Stimulated activated CD8-positive, alpha-beta memory T cell treated with anti-CD3 and anti-CD28 coated beads, Interleukin-4, amount 100 ng/mL, for 1 hour (primary cell): Measurements from ENCODE around the gene MAP3K1.
"Not testable (repeated sequence)": the region's sequence is repeated elsewhere in the genome, so short reads cannot be mapped to it uniquely, and the experiment has no call there.

Experiments
- DNase-seq, 2 donors: peaks; one replicate each; pipeline ENCODE4 v3.0.0-alpha.2; 2020; ENCODE audit warnings: low read depth in 2 of 2, low spot score in 1 of 2

MAP3K1 gene

DNA sequence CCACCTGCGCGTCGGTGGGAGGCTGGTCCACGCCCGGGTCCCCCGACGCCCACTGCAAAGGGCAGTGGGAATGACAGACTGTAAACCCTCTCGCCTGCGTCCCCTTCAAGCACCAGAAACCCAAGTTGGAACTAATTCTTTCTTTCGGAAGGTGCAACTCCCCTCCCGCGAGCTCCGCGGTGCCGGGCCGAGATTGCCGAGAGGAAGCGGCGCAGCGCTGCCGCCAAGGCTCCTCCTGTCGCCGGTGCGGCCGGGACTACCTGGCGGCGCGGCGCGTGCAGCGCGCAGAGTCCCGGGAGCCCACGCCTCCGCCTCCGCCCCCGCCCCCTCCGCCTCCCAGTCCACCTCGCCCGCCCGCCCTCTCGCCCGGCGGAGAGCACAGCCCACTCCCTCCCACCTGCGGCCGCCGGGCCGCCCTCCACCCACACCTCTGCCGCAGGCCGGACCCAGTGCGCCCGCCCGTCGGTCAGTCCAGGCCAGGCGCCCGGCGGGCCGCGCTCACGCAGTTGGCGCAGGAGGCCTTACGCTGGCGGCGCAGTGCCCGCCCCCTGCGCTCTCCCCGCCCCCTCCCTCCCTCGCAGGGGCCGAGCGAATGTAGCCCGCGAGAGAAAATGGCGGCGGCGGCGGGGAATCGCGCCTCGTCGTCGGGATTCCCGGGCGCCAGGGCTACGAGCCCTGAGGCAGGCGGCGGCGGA lies at the start of gene MAP3K1:
Gene MAP3K1 (plus strand): TSS at position 587 of the 695 bp plus-strand sequence. CDS start 25 bp downstream, at position 612.
- peak; percentile 55 to 63 for DNase-seq

DNA sequence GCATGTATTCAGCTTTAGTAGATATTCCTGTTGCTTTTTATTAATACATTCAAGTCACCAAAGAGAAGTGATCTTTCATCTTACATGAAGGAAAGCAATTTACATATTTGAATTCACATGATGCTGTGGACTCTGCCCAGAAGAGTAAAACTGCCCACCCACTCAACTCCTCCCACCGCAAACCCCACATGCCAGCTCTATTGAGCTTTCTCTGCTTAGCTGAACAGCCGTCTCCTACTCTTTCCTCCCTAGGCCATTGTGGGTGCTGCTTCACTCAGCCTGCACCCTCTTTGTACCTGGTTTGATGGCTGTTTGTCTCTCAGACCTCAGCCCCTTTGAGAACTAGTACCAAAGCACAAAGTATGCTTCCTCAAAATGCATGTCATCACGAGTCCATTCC lies 48.4 kb upstream of the MAP3K1 start:
- no peak for DNase-seq

DNA sequence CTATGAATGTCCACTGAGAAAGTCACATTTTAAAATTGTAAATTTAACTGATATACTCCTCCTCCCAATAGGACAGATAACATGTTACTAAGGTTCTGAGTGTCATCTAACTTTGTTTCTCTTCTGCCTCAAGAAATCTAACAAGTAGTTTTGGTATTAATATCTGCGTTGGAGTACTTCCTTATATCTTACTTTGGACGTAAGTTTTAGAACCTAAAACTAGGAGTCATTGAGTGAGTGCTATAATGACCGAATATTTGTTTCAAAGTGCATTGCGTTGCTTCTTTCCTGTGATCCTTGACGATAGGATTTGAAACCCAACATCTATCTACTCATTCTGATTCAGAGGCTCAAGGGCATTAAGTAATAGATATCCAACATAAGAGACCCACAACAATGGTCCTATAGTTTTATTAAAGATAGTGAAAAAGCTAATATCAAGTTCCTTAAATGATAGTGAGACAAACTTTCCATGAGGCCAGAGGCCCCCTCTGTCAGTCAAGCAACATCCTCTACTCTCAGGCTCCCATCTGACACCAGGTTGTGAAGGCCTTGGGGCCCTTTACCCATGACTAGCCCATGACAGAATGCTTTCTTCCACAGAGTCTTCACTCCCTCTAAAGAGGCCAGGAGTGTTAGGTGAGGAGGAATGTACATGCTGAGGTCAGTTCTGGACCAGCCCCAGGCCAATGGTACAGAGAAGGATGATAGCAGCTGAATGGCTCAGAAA lies 45.3 kb upstream of the MAP3K1 start:
- DNase-seq: no peak

DNA sequence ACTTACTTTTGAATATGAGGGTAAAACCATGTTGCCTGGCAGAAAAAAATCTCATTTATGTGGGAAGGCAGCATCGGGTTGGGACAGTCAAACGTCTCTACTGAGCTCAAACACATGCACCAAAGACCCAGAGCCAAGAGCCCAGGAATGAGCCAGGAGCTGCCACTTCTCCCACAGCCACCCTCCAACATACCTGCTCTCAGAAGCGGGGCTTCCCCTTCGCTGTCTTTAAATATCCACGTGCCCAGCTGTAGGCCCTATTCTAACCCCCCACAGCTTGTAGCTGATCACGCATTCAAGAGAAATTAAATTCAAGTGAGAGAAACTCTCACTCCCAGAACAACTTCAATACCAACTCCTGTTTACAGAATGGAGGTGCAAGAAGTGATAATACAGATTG lies 42.6 kb upstream of the MAP3K1 start:
- no peak for DNase-seq

DNA sequence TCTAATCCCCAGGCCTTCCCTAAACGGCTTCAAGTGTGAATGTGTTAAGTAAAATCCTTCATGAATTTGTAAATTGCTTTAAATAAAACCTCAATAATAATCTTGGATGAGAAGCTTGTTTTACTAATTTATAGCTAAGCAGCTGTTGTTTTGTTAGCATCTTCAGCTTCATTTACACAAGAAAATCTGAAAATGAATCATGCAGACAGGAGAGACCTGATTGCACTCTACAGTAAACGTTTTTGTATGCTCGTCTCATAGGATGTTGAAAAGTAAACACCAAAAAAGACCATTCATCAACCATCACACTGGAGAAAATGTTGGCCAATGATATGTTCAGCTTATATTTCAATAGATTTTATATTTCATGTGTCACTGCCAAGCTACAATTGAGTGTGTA lies 40.4 kb upstream of the MAP3K1 start:
- DNase-seq: no peak

DNA sequence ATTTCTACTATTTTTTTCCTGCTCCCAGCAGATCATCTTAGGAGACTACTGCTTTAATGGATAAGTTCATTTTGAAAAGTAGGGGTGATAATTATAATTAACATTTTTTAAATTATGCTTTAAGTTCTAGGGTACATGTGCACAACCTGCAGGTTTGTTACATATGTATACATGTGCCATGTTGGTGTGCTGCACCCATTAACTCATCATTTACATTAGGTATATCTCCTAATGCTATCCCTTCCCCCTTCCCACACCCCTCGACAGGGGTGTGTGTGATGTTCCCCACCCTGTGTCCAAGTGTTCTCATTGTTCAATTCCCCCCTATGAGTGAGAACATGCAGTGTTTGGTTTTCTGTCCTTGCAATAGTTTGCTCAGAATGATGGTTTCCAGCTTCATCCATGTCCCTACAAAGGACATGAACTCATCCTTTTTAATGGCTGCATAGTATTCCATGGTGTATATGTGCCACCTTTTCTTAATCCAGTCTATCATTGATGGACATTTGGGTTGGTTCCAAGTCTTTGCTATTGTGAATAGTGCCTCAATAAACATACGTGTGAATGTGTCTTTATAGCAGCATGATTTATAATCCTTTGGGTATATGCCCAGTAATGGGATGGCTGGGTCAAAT lies 39.0 kb upstream of the MAP3K1 start:
- not testable (repeated sequence) for DNase-seq

DNA sequence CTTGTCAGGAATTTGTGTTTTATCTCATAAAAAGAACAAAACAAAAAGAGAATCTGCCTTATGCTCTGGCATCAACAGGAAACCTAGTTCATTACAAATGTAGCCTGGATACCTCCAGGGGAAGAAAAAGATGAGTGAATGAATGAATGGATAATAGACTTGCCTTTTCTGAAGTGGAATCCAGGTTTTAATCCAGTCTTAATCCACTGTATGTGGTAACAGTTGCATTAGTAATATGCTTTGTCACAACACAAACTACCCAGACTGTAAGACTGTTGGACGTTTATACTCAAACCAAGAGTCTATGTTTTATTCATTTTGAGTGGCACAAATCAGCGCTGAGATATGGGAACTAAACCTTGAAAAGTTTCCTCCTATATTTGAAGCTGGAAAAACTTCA lies 32.1 kb upstream of the MAP3K1 start:
- no peak for DNase-seq

DNA sequence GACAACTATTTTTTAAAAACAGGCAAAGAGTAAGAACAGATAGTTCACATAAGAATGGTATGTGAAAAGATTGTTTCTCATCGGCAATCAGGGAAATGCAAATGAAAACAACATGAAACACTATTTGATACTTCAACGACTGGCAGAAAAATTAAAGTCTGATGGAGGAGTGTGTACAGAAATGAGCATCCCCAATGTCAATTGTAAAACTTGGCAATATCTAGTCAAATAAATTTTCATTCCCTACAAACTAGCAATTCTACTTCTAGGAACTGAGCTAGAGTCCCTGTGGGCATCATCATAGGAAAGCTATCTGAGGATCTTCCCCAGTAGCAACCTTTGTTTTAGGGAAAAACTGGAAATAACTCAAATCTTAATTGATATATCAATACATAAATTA lies 29.0 kb upstream of the MAP3K1 start:
- DNase-seq: no peak

DNA sequence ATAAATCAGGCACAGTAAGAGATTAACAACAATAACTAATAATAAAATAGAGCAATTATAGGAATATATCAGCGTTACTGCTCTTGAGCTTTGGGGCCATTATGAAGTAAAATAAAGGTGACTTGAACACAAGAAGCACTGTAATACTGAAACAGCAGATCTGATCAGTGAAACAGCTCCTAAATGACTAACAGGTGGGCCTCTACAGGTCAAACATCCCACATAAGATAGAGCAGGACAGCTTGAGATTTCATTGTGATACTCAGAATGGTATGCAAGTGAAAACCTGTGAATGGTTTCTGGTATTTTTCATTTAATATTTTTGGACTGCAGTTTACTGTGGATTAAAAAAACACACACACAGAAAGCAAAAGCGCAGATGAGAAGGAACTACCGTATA lies 24.0 kb upstream of the MAP3K1 start:
- DNase-seq: no peak

DNA sequence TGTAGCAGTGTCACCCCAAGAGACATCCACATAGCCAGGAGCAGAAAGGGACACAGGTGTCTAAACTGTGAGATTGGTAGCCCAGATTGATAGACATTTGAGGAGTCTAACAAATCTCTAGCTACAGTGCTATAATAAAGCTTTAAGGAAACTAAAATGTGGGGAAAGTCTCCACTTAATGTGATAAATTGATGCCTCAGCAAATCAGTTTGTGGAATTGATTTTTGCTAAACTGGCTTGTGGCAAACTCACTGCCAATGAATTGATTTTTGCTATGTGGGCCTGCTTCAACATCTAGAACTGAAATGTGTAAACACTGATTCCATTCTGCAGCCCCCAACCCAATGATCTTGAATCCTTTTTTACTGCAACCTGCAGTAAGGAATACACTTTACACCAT lies 16.8 kb upstream of the MAP3K1 start:
- DNase-seq: no peak

DNA sequence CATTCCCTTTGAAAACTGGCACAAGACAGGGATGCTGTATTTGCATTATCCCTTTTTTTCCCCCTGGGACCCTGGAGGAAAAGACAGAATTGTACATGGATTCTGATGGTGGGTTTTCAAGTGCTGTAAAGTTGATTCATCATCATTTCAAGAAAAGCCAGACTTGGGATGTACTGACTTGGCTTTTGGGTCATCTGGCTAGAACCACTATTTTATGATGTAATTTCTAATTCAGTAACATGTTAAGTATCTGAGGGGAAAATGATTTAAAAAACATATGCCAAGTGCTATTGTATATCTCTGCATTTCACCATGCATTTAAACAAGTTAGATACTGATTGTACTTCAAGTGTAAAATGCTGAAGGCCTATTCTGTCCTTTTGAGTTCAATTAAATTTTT lies 15.2 kb upstream of the MAP3K1 start:
- no peak for DNase-seq

DNA sequence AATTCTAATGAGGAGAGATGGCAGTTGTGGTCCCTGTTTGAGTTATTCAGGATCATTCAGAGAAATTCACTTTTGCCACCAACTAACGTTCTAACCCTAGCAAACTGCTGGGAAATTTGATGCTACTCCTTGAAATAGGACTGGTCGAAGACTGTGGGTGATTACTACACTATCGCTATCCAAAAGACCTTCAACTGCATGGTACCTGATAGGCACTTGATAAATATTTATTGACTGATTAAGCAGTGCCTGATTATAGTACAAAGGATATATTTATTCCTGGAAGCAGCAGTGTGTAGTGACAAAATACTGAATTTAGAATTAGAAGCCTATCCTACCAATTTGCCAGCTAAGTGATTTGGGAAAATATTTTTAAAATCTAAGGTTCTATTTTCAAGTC lies 14.1 kb upstream of the MAP3K1 start:
- no peak for DNase-seq

DNA sequence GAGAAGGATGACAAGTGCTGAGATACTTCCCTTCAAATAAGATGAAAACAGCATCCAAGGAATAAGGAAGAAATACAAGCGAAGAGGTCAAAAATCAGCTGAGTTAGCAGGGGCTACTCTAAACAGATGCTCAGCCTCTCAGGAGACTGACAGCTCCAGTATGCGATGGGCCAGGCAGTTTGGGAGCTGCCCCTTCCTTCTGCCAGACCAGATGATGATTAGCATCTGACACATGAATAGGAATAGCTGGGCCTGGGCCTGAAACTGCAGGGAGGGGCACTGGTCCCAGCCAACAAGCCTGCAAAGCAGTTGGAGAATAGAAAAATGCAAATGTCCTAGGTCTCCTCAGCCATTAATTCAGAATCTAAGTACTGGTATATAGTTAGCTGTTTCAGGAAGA lies 13.1 kb upstream of the MAP3K1 start:
- no peak for DNase-seq

DNA sequence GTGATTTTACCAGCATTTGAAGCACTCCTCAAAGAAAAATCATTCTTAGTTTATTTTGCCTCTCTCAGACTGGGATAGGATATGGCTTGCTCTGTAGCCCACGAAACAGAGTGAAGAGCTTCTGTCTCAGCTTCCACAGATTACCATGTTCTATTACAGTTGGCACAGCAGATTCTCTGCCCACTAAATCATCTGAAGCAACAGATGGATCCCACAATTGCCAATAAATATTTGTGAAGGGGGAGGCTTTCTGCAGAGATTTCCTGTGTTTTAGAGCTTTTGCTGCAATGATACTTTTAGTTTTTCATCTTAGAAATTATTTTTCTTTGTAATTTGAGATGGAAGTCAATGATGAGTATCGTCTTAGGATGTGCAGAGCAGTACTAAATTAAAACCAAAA lies 12.3 kb upstream of the MAP3K1 start:
- no peak for DNase-seq

DNA sequence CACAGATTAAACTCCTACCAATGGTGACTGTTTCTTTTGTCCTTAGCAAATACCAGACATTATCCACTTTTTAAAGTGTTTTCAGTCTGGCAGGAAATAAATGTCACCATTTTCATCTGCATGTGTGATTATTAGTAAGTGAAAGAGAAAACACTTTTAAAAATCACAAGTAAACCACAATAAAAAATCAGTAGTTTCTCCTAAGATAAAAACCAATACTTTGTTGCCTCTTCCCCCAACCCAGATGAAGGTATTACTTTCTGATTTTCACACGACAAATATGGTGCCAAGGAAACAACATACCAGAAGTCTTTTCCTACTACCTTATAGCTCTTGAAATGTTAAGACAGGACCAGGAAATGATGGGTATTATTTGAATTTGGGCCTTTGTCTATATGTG lies 11.5 kb upstream of the MAP3K1 start:
- no peak for DNase-seq

DNA sequence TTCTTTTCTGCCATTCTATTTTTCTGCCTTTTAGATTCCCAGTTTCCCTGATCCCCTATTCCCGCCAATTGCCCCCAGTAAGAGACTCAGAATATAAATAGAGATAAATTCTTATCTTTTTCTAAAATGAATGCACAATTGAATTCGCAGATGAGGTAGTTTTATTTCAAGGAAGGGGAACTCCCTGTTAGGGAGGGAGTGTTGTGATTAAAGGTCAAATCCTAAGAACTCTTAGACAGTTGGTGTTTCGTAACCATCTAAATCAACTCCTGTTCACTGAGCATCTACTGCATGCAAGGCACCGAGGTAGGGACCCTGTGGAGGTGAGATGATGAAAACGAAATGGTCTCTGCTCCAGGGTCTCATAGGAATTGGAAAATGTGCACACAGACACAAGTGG lies 7.7 kb upstream of the MAP3K1 start:
- DNase-seq: no peak

DNA sequence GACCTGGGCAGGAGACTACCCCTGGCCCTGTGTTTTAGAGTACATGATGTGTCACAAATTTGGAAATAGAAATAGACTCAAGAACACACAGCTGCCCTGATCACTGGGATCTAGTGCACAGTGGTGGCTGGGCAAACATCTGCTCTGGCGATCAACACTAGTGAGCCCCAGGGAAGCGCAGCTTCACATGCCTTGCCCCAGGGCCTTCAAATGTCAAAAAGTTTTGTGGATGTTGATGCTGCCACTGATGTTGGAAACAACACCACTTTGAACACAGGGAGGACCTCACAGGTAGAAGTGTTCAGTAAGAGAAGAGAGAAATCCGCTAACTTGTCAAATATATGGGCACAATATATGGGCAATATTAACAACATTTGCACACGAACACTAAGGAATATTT lies 7.1 kb upstream of the MAP3K1 start:
- no peak for DNase-seq

DNA sequence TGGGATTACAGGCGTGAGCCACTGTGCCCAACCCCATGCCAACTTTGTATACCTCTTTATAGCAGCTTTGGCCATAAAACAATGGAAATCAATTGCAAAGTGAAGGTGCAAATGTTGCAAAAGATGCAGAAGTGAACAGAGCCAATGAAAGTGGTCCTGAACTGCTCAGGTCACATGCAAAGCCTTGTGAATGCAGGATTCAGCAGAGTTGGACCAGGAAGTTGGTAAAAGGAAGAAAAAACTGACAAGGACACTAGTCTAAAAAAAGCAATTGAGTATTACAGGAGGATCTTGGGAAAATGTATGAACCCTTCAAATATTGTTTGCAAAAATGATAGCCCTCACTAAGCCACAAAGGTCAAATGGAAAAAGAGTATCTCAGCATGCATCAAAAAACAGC lies 4.5 kb upstream of the MAP3K1 start:
- DNase-seq: no peak

DNA sequence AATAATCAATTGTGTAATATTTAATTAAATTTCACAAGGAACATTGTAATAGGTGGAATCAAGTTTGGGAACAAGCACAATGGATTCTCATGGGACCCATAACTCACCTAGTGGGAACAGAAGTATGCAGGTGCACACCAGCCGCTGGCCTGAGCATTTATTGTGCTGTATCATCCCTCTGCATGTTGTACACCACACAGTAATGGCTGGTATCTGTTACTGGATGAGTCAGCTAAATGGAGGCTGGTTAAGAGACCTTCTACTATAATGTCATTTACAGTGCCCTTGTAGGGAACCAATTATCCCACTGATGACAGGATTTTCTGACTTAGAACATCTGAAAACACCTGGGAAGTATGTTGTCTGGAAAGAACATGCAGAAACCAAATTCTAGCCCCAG lies 3.2 kb upstream of the MAP3K1 start:
- DNase-seq: no peak

DNA sequence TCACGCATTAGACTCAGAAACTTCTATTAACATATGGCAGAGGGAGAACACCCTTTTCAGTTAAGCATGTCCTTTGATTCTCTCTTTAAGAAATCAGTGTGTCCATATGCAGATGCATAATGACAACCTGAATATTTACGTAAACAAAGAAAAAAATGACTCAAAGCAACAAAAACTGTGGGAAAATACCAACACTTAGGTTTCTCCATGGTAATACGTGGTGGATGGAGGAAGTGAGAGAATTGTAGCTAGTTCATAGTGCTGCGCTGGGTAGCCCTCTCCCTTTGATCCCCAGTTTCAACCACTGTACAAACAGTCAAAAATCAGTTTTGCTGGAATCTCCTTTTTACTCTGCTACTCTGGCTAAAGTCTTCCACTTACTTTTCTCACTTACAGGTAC lies 2.0 kb upstream of the MAP3K1 start:
- no peak for DNase-seq

DNA sequence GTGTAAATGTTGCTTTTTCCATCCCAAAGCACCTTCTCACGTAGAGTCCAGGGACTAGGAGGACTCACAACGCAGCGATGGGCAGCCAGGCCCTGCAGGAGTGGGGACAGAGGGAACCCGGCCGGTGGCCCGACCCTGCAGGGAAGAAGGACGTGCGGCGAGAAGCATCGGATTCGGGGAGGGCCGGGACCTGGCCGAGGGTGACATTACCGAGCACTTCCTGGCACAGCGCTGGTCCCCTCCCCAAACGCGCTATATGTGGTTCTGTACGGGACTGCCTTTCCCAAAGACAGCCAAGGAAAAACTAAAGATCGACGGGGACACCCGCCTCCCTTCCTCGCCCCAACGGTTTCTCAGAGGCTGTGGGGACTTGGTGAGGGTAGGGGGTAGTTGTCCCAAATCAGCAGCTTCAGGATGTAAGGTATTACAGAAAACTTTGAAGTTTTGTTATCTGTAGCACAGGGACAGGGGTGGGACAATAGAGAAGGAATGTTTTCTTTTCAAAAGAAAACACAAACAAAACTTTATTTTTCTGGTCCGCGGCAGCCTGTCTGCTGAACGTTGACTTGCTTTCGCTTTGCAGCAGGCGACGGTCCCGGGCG lies 887 bp upstream of the MAP3K1 start:
- DNase-seq: no peak
